Activated naive CD4-positive, alpha-beta T cell treated with anti-CD3 and anti-CD28 coated beads, Interleukin-2, amount 50 U/mL, for 24 hours (primary cell): ENCODE data around the gene MAGIX.

Experiments
- H3K27ac Mint-ChIP-seq: one replicate; pipeline ENCODE4 v1.8.0; 2021; ENCODE audit warnings: mild to moderate bottlenecking, mixed read lengths
- H3K27me3 Mint-ChIP-seq: one replicate; pipeline ENCODE4 v1.8.0; 2021; ENCODE audit warnings: mixed read lengths
- H3K36me3 Mint-ChIP-seq: one replicate; pipeline ENCODE4 v1.8.0; 2021; ENCODE audit warnings: mixed read lengths
- H3K4me1 Mint-ChIP-seq: one replicate; pipeline ENCODE4 v1.8.0; 2021; ENCODE audit warnings: mixed read lengths
- H3K4me3 Mint-ChIP-seq: one replicate; pipeline ENCODE4 v1.8.0; 2021; ENCODE audit warnings: mild to moderate bottlenecking, mixed read lengths
- H3K9me3 Mint-ChIP-seq: one replicate; pipeline ENCODE4 v1.8.0; 2021; ENCODE audit warnings: mixed read lengths

Gene MAGIX

DNA sequence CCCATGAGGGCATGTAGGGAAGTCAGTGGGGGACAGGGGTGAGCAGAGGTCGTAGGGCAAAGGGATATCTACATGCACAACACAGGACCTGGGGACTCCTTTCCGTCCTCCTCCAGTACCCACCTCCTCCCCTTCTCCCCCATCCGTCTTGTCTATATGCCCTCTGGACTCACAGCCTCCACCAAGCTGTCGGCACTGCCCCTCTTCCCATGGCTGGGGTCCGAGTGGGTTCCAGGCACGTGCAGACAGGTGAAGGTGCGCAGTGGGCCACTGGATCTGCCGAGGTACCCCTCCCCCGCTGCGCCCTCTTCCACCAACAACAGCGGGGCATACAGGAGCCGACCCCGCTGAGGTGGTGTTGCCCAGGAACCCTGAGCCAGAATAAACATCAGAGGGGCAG lies 42.9 kb downstream of the MAGIX start:
- H3K4me3 Mint-ChIP-seq, result no peak overlapping the region
- no peaks in the 10 kb centered on the region for H3K36me3 Mint-ChIP-seq
- no peak overlapping the region for H3K27ac Mint-ChIP-seq
- H3K27me3 Mint-ChIP-seq, result no peaks in the 10 kb centered on the region
- H3K9me3 Mint-ChIP-seq, result no peaks in the 10 kb centered on the region
- H3K4me1 Mint-ChIP-seq, result peaks cover 4% of the 10 kb centered on the region

DNA sequence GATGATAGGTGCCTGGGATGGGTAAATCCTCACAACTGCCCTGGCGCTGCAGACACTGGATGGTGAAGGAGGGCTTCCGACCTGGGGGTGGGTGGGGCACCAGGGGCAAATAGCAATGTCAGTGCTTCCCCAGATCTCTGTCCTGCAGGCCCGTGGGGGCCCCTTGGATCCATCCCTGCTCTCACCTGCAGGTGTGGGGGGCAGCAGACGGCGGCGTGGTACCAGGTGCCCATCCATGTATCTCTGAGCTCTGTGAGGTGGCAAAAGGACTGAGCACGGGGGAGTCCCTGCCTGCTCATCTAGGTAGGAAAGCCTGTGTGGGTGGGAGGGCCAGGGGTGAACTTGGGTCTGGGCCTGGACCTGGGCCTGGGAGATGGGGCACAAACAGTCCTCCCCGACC lies 44.0 kb downstream of the MAGIX start:
- Mint-ChIP-seq H3K27ac (no peak overlapping the region), H3K27me3 (no peaks in the 10 kb centered on the region), H3K9me3 (no peaks in the 10 kb centered on the region)

DNA sequence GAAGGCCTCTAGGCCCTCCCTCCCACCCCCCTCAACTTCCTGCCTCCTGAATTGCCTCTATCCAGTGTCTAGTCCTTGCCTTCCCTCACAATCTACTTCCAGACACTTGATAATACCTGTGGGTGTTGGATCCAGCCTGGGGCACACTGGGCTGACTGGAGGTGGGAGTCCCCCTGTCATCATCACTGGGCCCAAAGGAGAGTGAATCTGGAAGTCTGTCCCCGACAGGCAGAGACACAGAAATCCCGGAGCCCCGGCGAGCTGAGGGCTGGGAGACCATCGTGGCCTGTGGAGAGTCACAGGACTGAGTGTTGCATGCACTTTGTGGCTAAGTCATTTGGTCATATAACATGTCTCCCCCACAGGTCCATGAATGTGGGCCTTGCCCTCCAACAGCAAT lies 45.8 kb downstream of the MAGIX start:
- no peaks in the 10 kb centered on the region for H3K4me1 Mint-ChIP-seq
- no peaks in the 10 kb centered on the region for H3K9me3 Mint-ChIP-seq
- H3K27me3 Mint-ChIP-seq, result no peaks in the 10 kb centered on the region
- H3K4me3 Mint-ChIP-seq, result no peak overlapping the region
- peaks cover 1% of the 10 kb centered on the region for H3K36me3 Mint-ChIP-seq
- no peak overlapping the region for H3K27ac Mint-ChIP-seq

More for the DNA sequence above, 44.0 kb downstream of the MAGIX start:
- Mint-ChIP-seq H3K4me3 (no peak overlapping the region), H3K4me1 (no peaks in the 10 kb centered on the region), H3K36me3 (no peaks in the 10 kb centered on the region)

DNA sequence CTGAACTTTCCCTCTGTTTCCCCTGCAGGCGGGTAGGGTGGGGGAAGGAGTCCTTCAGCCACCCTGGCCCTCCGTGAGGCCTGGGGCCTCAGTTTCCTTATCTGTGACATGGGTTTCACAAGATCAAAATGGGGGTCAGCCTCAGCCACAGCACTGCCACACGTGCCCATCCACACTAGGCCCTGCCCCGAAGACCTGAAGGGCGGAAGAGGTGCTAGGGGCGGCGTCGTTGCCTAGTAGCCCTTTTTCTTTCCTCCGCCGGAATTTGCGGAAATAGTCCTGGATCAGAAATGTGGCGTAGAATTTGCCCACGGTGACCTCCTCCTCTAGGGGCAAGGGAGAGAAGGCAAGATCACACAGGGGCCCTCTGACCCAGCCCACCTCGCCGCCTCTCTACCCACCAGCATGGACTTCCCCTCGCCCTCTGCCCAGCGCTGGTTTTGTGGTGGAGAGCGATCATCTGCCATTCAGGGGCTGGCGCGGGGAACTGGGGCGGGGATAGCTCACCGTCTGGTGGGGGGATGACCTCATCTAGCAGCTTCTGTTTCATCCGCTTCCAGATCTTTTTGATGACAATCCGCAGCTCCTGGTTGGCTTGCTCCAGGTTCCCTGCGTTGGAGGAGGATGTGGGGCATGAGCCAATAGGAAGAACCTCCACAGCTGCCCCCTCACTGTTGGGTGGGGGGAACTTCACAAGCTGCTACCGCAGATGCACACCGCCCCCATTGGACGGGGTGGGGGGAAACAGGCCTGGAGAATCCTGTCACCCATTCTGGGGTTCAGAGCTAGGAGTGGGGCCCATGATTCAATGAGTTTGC lies 47.1 kb downstream of the MAGIX start:
- peak overlapping the region; percentile 30 for H3K4me3 Mint-ChIP-seq
- H3K4me1 Mint-ChIP-seq, result no peaks in the 10 kb centered on the region
- no peaks in the 10 kb centered on the region for H3K9me3 Mint-ChIP-seq
- H3K36me3 Mint-ChIP-seq, result peaks cover 1% of the 10 kb centered on the region
- no peaks in the 10 kb centered on the region for H3K27me3 Mint-ChIP-seq
- no peak overlapping the region for H3K27ac Mint-ChIP-seq

DNA sequence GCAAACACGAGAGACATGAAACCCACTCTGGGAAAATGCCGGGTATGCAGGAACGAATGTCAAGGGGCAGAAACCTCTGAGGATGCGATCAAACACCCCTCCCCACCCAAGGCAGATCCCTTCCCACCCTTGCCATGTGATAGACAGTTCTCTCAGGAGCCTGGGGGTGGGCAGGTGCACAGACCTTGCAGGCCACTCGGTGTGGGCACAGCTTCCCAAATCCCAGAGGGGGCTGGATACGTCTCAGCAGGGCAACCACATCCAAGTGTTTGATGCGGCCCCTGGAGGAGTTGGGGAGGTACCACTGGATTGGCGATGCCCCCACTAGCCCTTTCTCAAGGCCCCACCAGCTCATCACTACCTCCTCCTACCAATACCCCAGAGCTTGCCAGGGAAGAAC lies 47.8 kb downstream of the MAGIX start:
- no peak overlapping the region for H3K27ac Mint-ChIP-seq
- no peaks in the 10 kb centered on the region for H3K27me3 Mint-ChIP-seq
- no peak overlapping the region for H3K4me3 Mint-ChIP-seq

DNA sequence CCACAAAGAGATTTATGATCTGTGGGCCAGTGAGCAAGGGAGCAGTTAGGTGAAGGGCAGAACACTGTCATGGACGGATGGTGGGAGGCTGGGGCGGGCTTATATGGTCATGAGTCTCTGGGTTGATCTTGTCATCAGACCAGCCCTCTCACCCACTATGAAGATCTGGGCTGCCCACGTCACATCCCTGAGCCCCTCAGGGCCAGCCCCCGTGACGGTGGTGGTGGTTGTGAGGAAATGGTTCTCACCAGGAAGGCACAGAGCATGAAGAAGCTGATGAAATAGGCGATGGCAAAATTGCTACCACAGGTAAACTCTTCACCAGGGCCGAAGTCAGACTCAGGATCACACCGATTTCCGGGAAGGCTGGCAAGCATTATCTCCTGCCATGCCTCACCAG lies 48.5 kb downstream of the MAGIX start:
- Mint-ChIP-seq H3K27ac (no peak overlapping the region), H3K36me3 (peaks cover 1% of the 10 kb centered on the region), H3K4me3 (no peak overlapping the region), H3K27me3 (no peaks in the 10 kb centered on the region), H3K4me1 (no peaks in the 10 kb centered on the region), H3K9me3 (no peaks in the 10 kb centered on the region)

More for the DNA sequence above, 47.8 kb downstream of the MAGIX start:
- Mint-ChIP-seq H3K4me1 (no peaks in the 10 kb centered on the region), H3K36me3 (peaks cover 1% of the 10 kb centered on the region), H3K9me3 (no peaks in the 10 kb centered on the region)

DNA sequence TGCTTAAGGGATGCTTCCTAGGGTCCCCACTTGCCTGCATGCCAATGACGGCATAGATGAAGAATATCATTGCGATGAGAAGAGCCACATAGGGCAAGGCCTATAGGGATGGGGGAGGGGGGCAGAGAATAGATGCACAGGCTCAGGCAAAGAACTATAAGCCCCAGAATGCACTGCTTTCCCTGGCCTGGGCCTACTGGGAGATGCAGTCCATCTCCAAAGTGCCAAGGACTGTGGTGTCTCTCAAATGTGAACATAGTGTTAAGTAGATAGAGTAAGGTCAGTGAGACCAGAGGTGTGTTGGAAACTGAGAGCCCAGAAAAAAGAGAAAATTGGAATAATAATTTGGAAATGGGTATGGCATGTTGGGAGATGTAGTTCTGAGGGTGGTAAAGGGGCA lies 49.7 kb downstream of the MAGIX start:
- Mint-ChIP-seq H3K4me3 (no peak overlapping the region), H3K27me3 (no peaks in the 10 kb centered on the region), H3K9me3 (no peaks in the 10 kb centered on the region), H3K36me3 (peaks cover 1% of the 10 kb centered on the region), H3K4me1 (no peaks in the 10 kb centered on the region), H3K27ac (no peak overlapping the region)

DNA sequence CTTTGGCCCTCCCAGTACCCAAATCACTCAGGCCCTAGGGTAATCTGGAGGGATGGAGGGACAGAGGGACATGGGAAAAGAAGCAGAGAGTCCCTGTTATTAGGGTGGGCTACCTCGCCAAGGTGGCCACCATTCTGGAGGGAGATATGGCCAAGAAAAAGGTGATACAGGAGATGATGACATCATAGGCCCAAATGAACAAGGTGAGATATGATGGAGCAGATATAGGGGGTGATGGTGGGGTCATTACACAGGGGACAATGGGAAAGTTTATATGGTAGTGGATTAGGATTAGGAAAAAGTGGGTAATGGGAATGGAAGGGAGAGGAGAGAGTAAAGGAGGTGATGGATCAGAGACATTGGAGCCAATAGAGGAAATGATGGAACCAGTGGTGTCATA lies 50.3 kb downstream of the MAGIX start:
- peaks cover 1% of the 10 kb centered on the region for H3K36me3 Mint-ChIP-seq
- H3K4me3 Mint-ChIP-seq, result no peak overlapping the region
- H3K27ac Mint-ChIP-seq, result no peak overlapping the region
- H3K4me1 Mint-ChIP-seq, result no peaks in the 10 kb centered on the region
- H3K27me3 Mint-ChIP-seq, result no peaks in the 10 kb centered on the region
- no peaks in the 10 kb centered on the region for H3K9me3 Mint-ChIP-seq

DNA sequence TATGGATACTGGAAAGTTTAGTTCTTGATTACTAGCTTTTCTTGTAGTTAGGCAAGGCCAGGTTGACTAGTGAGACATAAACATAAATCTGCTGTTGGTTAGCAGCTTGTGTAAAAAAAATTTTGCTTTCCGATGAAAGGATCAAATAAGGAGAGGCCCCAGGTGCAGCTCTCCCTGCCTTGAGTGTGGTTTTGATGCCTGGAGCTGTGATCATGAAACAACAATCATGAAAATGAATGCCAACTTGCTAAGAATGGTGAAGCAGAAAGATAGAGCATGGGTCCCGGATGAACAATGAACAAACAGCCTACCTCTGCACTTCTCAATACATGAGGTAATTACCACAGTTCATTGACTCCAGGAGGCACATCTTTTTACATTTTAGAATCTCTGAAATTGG lies 51.9 kb downstream of the MAGIX start:
- Mint-ChIP-seq H3K4me1 (no peaks in the 10 kb centered on the region), H3K27ac (no peak overlapping the region), H3K36me3 (peaks cover 1% of the 10 kb centered on the region), H3K9me3 (no peaks in the 10 kb centered on the region), H3K4me3 (no peak overlapping the region), H3K27me3 (no peaks in the 10 kb centered on the region)

DNA sequence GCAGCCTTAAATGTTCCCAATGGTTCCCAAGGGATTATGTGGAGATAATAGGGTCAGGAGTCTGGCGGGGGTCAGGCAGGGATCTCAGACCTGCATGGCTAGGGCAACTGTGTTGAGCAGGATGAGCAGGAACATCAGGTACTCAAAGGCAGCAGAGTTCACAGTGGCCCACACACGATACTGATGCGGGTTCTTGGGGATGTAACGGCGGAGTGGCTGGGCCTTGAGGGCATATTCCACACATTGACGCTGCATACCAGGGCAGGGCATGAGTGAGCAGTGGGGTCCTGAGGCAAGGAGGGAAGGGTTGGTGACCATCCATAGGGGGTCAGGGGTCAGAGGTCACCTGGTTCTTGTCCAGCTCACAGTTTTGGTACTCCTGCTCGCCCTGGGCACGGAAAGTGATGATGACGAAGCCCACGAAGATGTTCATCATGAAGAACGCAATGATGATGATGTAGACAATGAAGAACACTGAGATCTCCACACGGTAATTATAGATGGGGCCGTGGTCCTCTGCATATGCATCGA lies 52.5 kb downstream of the MAGIX start:
- H3K27ac Mint-ChIP-seq, result no peak overlapping the region
- no peaks in the 10 kb centered on the region for H3K27me3 Mint-ChIP-seq
- H3K4me1 Mint-ChIP-seq, result no peaks in the 10 kb centered on the region
- H3K9me3 Mint-ChIP-seq, result no peaks in the 10 kb centered on the region
- no peak overlapping the region for H3K4me3 Mint-ChIP-seq
- peaks cover 1% of the 10 kb centered on the region for H3K36me3 Mint-ChIP-seq
